ENCODE data around the gene CDKL2.
A peak's percentile ranks its signal among the peaks of the same experiment; 100 is the strongest.

The CDKL2 gene

GRCh38 chr4:75637827-75638226 lies 7.5 kb upstream of the CDKL2 start:
- DNase-seq: no peak

- DNase-seq: no peak
Measured at GRCh38 chr4:75637176-75637575, 6.8 kb upstream of the CDKL2 start.

GRCh38 chr4:75634951-75635350 lies 4.6 kb upstream of the CDKL2 start:
- no peak for DNase-seq

GRCh38 chr4:75634281-75634680 lies 4.0 kb upstream of the CDKL2 start:
- no peak for DNase-seq

GRCh38 chr4:75633846-75634245 lies 3.5 kb upstream of the CDKL2 start:
- DNase-seq: no peak

- no peak for DNase-seq
Measured at GRCh38 chr4:75630937-75631329, 605 bp upstream of the CDKL2 start.

GRCh38 chr4:75629239-75629638 lies 1.1 kb downstream of the CDKL2 start:
- DNase-seq: no peak

- DNase-seq: no peak
Measured at GRCh38 chr4:75623026-75623425, 7.3 kb downstream of the CDKL2 start.

- DNase-seq: no peak
Measured at GRCh38 chr4:75621715-75622114, 8.6 kb downstream of the CDKL2 start.

GRCh38 chr4:75612306-75612705 lies 18.0 kb downstream of the CDKL2 start:
- DNase-seq: no peak

- DNase-seq: no peak
Measured at GRCh38 chr4:75605928-75606327, 24.4 kb downstream of the CDKL2 start.

GRCh38 chr4:75599647-75600046 lies 30.7 kb downstream of the CDKL2 start:
- DNase-seq: no peak

- DNase-seq: peak; percentile 80
Measured at GRCh38 chr4:75598390-75598789, 31.9 kb downstream of the CDKL2 start.

GRCh38 chr4:75596061-75596460 lies 34.3 kb downstream of the CDKL2 start:
- DNase-seq: no peak

GRCh38 chr4:75593393-75593792 lies 36.9 kb downstream of the CDKL2 start:
- no peak for DNase-seq

GRCh38 chr4:75584067-75584466 lies 46.3 kb downstream of the CDKL2 start:
- no peak for DNase-seq

- no peak for DNase-seq
Measured at GRCh38 chr4:75567725-75568124, 62.6 kb downstream of the CDKL2 start.

- DNase-seq: no peak
Measured at GRCh38 chr4:75566911-75567310, 63.4 kb downstream of the CDKL2 start.

- DNase-seq: peak; percentile 67
Measured at GRCh38 chr4:75565481-75565880, 64.8 kb downstream of the CDKL2 start.

- DNase-seq: no peak
Measured at GRCh38 chr4:75564023-75564422, 66.3 kb downstream of the CDKL2 start.

- DNase-seq: no peak
Measured at GRCh38 chr4:75561789-75562188, 68.5 kb downstream of the CDKL2 start.

- no peak for DNase-seq
Measured at GRCh38 chr4:75557696-75558095, 72.6 kb downstream of the CDKL2 start.

- DNase-seq: no peak
Measured at GRCh38 chr4:75555294-75556164, 74.8 kb downstream of the CDKL2 start, which contains the start of gene ODAPH. ODAPH (plus strand) TSS chr4:75556066; CDS start chr4:75556083, 17 bp downstream.

- DNase-seq: no peak
Measured at GRCh38 chr4:75552452-75552851, 77.9 kb downstream of the CDKL2 start.

GRCh38 chr4:75549019-75549418 lies 81.3 kb downstream of the CDKL2 start:
- DNase-seq: no peak

Data from hematopoietic multipotent progenitor cell treated with erythropoietin and hydrocortisone succinate and interleukin-3 and kit ligand, for 4 days (in vitro differentiated cells).